Glutamatergic neuron (in vitro differentiated cells): ENCODE data around the gene LILRB3. TPM values are rescaled to one million over a fixed set of nuclear protein-coding genes. Genes with fewer than 3 reads are reported as not detected.
"Not testable (repeated sequence)": the region's sequence is repeated elsewhere in the genome, so short reads cannot be mapped to it uniquely, and the experiment has no call there.

Experiments used
- DNase-seq: peaks from one replicate; pipeline ENCODE4 v3.0.0; 2022
- H3K27ac Mint-ChIP-seq: one replicate; pipeline ENCODE4 v1.8.0; 2020; ENCODE audit warnings: mild to moderate bottlenecking, mixed read lengths, inconsistent platforms; ENCODE audit not compliant: unreplicated experiment
- H3K27me3 Mint-ChIP-seq: one replicate; pipeline ENCODE4 v1.8.0; 2020; ENCODE audit warnings: mild to moderate bottlenecking, moderate library complexity, mixed read lengths, inconsistent platforms; ENCODE audit not compliant: unreplicated experiment
- H3K36me3 Mint-ChIP-seq: one replicate; pipeline ENCODE4 v1.8.0; 2020; ENCODE audit warnings: mild to moderate bottlenecking, mixed read lengths, inconsistent platforms; ENCODE audit not compliant: unreplicated experiment
- H3K4me1 Mint-ChIP-seq: one replicate; pipeline ENCODE4 v1.8.0; 2020; ENCODE audit warnings: mild to moderate bottlenecking, low read depth, mixed read lengths, inconsistent platforms; ENCODE audit not compliant: unreplicated experiment
- H3K4me3 Mint-ChIP-seq: one replicate; pipeline ENCODE4 v1.8.0; 2020; ENCODE audit warnings: mild to moderate bottlenecking, mixed read lengths, inconsistent platforms; ENCODE audit not compliant: unreplicated experiment
- H3K9me3 Mint-ChIP-seq: one replicate; pipeline ENCODE4 v1.8.0; 2020; ENCODE audit warnings: mild to moderate bottlenecking, moderate library complexity, mixed read lengths, inconsistent platforms; ENCODE audit not compliant: unreplicated experiment
- total RNA-seq: library from RNA; stranded (reverse); fragmentation: NEBNext Ultra II Directional; extraction: Animal tissue kit (Norgen Biotek cat#: 25700); gene quantifications from one replicate; pipeline ENCODE4 v1.2.1, GENCODE V29; 2021; ENCODE audit not compliant: unreplicated experiment
- TF ChIP-seq, protein P1 (sequence below): fragments of 200-600 bp; sonication (generic); IDR thresholded peaks from one replicate; pipeline ENCODE4 v1.5.0; 2021; ENCODE audit not compliant: partially characterized antibody, unreplicated experiment

The LILRB3 gene
- total RNA-seq, 1 donor from 2014 or later = not detected

DNA sequence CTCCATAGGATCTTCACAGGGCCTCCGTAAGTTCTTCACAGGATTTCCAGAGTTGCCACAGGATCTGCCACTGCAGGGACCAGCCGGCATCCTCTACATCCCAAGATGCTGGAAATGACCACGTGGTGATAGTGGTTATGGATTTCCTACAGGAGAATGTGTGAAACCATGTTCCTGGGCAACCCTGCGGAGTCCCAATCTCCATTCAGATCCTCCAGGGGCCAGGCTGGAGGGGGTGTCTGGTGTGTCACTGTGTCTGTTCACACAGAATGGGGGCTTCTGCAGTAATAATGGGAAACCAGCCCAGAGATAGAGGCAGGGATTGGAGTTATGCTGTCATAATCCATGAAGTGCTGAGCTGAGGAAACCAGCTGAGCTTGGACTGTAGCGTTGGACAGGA, 11.1 kb upstream of the LILRB3 start:
- Mint-ChIP-seq H3K4me3 (no peak overlapping the region), H3K9me3 (peaks cover 8% of the 10 kb centered on the region), H3K27ac (no peak overlapping the region), H3K36me3 (peaks cover 8% of the 10 kb centered on the region), H3K4me1 (no peaks in the 10 kb centered on the region), H3K27me3 (peaks cover 2% of the 10 kb centered on the region)
- TF ChIP-seq, protein P1, sequence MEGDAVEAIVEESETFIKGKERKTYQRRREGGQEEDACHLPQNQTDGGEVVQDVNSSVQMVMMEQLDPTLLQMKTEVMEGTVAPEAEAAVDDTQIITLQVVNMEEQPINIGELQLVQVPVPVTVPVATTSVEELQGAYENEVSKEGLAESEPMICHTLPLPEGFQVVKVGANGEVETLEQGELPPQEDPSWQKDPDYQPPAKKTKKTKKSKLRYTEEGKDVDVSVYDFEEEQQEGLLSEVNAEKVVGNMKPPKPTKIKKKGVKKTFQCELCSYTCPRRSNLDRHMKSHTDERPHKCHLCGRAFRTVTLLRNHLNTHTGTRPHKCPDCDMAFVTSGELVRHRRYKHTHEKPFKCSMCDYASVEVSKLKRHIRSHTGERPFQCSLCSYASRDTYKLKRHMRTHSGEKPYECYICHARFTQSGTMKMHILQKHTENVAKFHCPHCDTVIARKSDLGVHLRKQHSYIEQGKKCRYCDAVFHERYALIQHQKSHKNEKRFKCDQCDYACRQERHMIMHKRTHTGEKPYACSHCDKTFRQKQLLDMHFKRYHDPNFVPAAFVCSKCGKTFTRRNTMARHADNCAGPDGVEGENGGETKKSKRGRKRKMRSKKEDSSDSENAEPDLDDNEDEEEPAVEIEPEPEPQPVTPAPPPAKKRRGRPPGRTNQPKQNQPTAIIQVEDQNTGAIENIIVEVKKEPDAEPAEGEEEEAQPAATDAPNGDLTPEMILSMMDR = no peak
- DNase-seq = no peak

DNA sequence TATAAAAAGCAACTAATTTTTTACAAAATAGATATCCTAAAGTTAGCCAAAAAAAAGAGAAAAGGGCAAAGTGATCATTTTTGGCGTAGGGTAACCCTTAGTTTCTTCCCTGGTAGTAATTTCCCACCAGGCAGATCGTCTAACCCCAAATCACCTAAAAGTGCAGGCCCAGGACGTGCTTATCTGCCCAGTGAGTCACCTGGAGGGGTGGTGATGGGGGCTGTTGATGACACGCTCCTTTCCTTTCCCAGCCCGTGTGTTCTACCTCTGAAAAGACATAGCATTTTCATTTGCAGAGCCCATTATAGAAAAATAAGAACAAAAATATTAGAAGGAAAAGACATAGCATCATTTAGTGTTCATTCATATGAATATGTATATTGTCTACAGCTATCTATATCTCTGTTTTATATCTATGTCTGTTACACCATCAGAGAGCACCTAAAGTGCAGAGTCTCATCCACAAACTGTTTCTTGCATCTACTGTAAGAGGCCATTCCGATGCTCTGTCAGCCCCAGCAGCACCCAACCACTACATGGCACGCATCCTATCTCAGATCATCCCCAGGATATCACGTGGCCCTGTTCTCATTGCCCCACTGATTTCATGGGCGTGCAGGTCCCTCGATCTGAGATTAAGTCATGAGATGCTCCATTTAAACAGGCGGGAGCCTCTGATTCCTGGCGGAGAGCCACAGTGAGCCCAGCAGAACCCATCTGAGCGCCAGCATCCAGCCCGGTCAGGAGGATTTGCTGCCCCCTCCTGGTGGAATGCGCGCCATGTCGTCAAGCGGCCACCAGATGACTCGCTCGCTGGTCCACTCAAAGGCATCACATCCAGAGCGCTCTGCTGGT, 8.5 kb upstream of the LILRB3 start:
- Mint-ChIP-seq H3K4me3 (peak overlapping the region; percentile 0), H3K9me3 (peaks cover 12% of the 10 kb centered on the region), H3K4me1 (no peaks in the 10 kb centered on the region), H3K27me3 (peaks cover 2% of the 10 kb centered on the region), H3K27ac (no peak overlapping the region), H3K36me3 (peaks cover 11% of the 10 kb centered on the region)
- TF ChIP-seq, protein P1 = peak; percentile 96
- DNase-seq = peak; percentile 94

DNA sequence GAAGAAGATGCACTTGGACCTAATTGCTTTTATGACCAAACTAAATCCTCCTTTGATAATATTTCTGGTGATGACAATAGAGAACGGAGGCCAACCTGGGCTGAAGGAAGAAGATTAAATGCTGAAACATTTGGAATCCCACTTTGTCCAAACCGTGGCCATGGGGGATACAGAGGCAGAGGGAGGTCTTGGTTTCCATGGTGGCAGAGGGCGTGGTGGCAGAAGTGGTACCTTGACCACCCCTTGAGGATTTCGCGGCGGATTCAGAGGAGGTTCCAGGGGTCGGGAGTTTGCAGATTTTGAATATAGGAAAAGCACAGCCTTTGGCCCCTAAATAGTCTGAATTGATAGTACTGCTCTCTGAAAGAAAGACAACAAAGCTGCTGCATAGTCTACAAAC, 7.2 kb upstream of the LILRB3 start:
- H3K27me3 Mint-ChIP-seq = peaks cover 2% of the 10 kb centered on the region

DNA sequence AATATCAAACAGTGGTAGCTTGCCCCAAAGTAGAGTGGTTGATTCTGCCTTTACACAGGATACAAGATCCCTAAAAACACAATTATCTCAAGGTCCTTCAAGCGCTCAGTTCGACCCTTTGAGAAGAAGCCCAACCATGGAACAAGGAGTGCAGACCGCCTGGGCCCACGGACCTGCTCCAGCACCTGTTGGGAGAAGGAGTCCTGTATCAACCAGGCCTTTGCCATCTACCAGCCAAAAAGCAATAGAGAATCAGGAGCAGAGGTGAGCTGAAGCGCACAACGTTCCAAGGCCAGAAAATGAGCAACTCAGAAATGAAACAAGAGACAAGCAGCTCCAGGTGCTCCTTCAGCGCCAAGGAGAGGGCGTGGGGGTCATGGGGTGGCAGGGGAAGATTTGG, 6.3 kb upstream of the LILRB3 start:
- TF ChIP-seq, protein P1 = no peak
- Mint-ChIP-seq H3K27me3 (peaks cover 3% of the 10 kb centered on the region), H3K4me1 (no peaks in the 10 kb centered on the region), H3K4me3 (no peak overlapping the region), H3K36me3 (peaks cover 11% of the 10 kb centered on the region), H3K9me3 (peaks cover 8% of the 10 kb centered on the region), H3K27ac (no peak overlapping the region)
- DNase-seq = no peak

More for the DNA sequence above, 7.2 kb upstream of the LILRB3 start:
- Mint-ChIP-seq H3K4me1 (no peaks in the 10 kb centered on the region), H3K9me3 (peaks cover 12% of the 10 kb centered on the region), H3K27ac (no peak overlapping the region), H3K4me3 (no peak overlapping the region), H3K36me3 (peaks cover 11% of the 10 kb centered on the region)
- DNase-seq = no peak
- TF ChIP-seq, protein P1 = no peak

DNA sequence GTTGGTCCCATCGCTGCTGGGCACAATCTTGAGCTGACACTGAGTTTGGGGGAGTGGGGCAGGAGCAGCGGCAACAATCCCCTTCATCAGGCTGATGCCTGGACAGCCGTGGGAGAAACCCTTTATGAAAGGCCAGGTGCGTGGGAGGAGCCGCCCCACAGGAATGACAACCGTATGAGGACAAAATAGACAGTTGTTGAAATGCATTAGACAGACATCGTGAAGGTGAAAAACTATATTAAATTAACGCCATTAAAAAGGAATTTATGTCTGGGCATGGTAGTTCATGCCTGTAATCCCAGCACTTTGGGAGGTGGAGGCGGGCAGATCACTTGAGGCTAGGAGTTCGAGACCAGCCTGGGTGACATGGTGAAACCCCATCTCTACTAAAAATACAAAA, 1.8 kb upstream of the LILRB3 start:
- not testable (repeated sequence) for H3K27me3 Mint-ChIP-seq, DNase-seq, H3K4me3 Mint-ChIP-seq, H3K9me3 Mint-ChIP-seq, H3K27ac Mint-ChIP-seq, H3K4me1 Mint-ChIP-seq
- peaks cover 11% of the 10 kb centered on the region for H3K36me3 Mint-ChIP-seq

DNA sequence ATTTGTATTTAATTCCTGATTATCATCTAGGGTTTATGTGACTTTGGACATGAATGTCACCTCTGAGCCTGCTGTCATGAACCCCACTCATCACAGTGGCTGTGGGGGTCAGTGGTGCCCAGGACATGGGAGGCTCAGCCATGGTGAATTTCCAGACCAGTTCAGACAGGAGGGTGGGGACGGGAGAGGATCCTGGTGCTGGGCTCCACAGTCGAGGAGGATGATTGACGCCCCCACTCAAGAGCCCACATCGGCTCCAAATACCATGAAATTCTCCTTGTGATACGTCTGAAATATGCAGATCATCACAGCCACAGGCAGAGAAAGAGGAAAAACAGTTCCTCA, 1.1 kb upstream of the LILRB3 start:
- peaks cover 11% of the 10 kb centered on the region for H3K4me1 Mint-ChIP-seq
- DNase-seq = not testable (repeated sequence)

DNA sequence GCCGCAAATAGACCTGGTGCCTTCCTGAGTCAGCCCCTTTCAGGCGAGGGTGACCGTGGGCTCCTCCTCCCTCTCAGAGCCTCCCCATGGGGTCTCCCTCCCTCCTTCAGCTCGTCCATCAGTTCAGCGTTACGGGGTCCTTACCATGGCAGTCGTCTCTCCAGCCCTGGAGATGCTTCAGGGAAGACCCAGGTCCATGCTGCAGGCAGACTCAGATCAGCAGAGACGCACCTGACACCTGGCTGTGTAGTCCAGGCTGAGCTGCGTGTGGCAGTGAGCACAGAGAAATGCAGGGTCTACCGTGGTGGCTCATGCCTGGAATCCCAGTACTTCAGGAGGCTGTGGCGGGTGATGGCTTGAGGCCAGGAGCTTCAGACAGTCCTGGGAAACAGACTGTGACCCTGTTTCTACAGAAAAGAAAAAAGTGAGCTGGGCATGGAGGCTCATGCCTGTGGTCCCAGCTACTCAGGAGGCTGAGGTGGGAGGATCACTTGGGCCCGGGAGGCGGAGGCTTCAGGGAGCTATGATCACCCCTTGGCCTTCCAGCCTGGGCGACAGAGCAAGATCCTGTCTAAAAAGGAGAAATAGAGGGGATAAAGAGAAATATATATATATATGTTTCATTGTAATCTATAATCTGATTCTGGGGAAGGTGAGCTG, 600 bp upstream of the LILRB3 start:
- not testable (repeated sequence) for H3K9me3 Mint-ChIP-seq, H3K36me3 Mint-ChIP-seq, DNase-seq, H3K27me3 Mint-ChIP-seq, H3K27ac Mint-ChIP-seq, H3K4me3 Mint-ChIP-seq
- peaks cover 15% of the 10 kb centered on the region for H3K4me1 Mint-ChIP-seq

More for the DNA sequence above, 1.1 kb upstream of the LILRB3 start:
- not testable (repeated sequence) for H3K4me3 Mint-ChIP-seq, H3K36me3 Mint-ChIP-seq, H3K9me3 Mint-ChIP-seq, H3K27ac Mint-ChIP-seq, H3K27me3 Mint-ChIP-seq

DNA sequence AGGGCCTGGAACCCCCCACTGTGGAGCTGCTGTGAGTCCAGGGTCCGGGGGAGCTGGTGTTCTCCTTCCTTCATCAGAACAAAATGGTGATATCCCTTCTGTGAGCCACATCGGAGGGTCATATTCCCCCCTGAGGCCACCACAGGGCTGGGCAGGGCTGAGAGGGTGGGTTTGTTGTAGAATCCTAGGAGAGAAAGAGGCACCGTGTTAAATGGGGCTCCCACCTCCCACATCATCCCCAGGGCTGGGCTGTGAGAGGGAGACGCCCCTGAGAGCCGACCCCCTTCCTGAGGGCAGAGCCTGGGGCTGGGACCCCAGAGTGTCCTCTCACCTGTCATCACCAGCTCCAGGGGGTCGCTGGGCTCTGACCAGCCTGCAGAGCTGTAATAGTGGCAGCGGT, 860 bp downstream of the LILRB3 start:
- Mint-ChIP-seq H3K4me1 (peaks cover 24% of the 10 kb centered on the region), H3K27me3 (peaks cover 11% of the 10 kb centered on the region)
- not testable (repeated sequence) for H3K9me3 Mint-ChIP-seq, DNase-seq, H3K4me3 Mint-ChIP-seq, H3K36me3 Mint-ChIP-seq, H3K27ac Mint-ChIP-seq
